Neural crest cell (in vitro differentiated cells): ENCODE measurements around the gene PEPD. TPM values are rescaled to one million over a fixed set of nuclear protein-coding genes. Genes with fewer than 3 reads are reported as not detected.
A peak's percentile ranks its signal among the peaks of the same experiment; 100 is the strongest.

Experiments used
- DNase-seq: peaks from one replicate; pipeline ENCODE4 v3.0.0; 2021; ENCODE audit warnings: low read depth, mixed read lengths, low spot score
- H3K27ac Mint-ChIP-seq: one replicate; pipeline ENCODE4 v1.8.0; 2021; ENCODE audit warnings: mild to moderate bottlenecking, mixed read lengths; ENCODE audit not compliant: unreplicated experiment
- H3K27me3 Mint-ChIP-seq: 2 replicates; pipeline ENCODE4 v1.8.0; 2021; ENCODE audit warnings: low read depth, mild to moderate bottlenecking, mixed read lengths
- H3K36me3 Mint-ChIP-seq: 2 replicates; pipeline ENCODE4 v1.8.0; 2021; ENCODE audit warnings: low read depth, mild to moderate bottlenecking, mixed read lengths
- H3K4me1 Mint-ChIP-seq: 2 replicates; pipeline ENCODE4 v1.8.0; 2021; ENCODE audit warnings: mixed read lengths
- H3K4me3 Mint-ChIP-seq: one replicate; pipeline ENCODE4 v1.8.0; 2021; ENCODE audit warnings: mild to moderate bottlenecking, mixed read lengths
- H3K9me3 Mint-ChIP-seq: 2 replicates; pipeline ENCODE4 v1.8.0; 2021; ENCODE audit warnings: mixed read lengths
- CTCF ChIP-seq: fragments of 200-600 bp; sonication (generic); conservative IDR thresholded peaks from 2 replicates; pipeline ENCODE4 v1.5.0; 2021; ENCODE audit warnings: antibody characterized with exemption, mild to moderate bottlenecking
- total RNA-seq: library from RNA; stranded (reverse); gene quantifications from 2 replicates; pipeline ENCODE4 v1.2.1, GENCODE V29; 2021

PEPD gene
- total RNA-seq, 1 donor from 2014 or later, result 39.0 TPM

- Mint-ChIP-seq H3K4me3 (peak overlapping the region; percentile 42), H3K27me3 (no peaks in the 10 kb centered on the region), H3K27ac (no peak overlapping the region), H3K4me1 (peaks cover 56% of the 10 kb centered on the region), H3K36me3 (peaks cover 4% of the 10 kb centered on the region), H3K9me3 (no peaks in the 10 kb centered on the region)
- DNase-seq, result no peak
- no peak for TF ChIP-seq CTCF
These were observed 143.8 kb downstream of the PEPD start for GRCh38 chr19:33377586-33378475.

GRCh38 chr19:33376941-33377557 is 144.5 kb downstream of the PEPD start:
- no peak for TF ChIP-seq CTCF
- Mint-ChIP-seq H3K27ac (no peak overlapping the region), H3K27me3 (no peaks in the 10 kb centered on the region), H3K36me3 (peaks cover 4% of the 10 kb centered on the region), H3K4me1 (peaks cover 55% of the 10 kb centered on the region), H3K4me3 (peak overlapping the region; percentile 32), H3K9me3 (no peaks in the 10 kb centered on the region)
- DNase-seq, result no peak

- no peaks in the 10 kb centered on the region for H3K27me3 Mint-ChIP-seq
- peak overlapping the region; percentile 92 for H3K4me3 Mint-ChIP-seq
- no peak for DNase-seq
- no peaks in the 10 kb centered on the region for H3K9me3 Mint-ChIP-seq
- H3K27ac Mint-ChIP-seq, result no peak overlapping the region
- H3K36me3 Mint-ChIP-seq, result peaks cover 4% of the 10 kb centered on the region
- TF ChIP-seq CTCF, result no peak
- H3K4me1 Mint-ChIP-seq, result peaks cover 50% of the 10 kb centered on the region
These were observed 145.2 kb downstream of the PEPD start for GRCh38 chr19:33376423-33376822.

- H3K4me1 Mint-ChIP-seq, result peaks cover 50% of the 10 kb centered on the region
- no peaks in the 10 kb centered on the region for H3K9me3 Mint-ChIP-seq
- H3K27ac Mint-ChIP-seq, result no peak overlapping the region
- peak overlapping the region; percentile 92 for H3K4me3 Mint-ChIP-seq
- H3K36me3 Mint-ChIP-seq, result peaks cover 4% of the 10 kb centered on the region
- TF ChIP-seq CTCF, result no peak
- no peak for DNase-seq
- H3K27me3 Mint-ChIP-seq, result no peaks in the 10 kb centered on the region
These were observed 145.8 kb downstream of the PEPD start for GRCh38 chr19:33375837-33376159.

GRCh38 chr19:33375156-33375836 is 146.3 kb downstream of the PEPD start:
- no peak for TF ChIP-seq CTCF
- Mint-ChIP-seq H3K4me1 (peaks cover 50% of the 10 kb centered on the region), H3K27me3 (no peaks in the 10 kb centered on the region), H3K27ac (no peak overlapping the region), H3K9me3 (no peaks in the 10 kb centered on the region), H3K36me3 (peaks cover 4% of the 10 kb centered on the region), H3K4me3 (peak overlapping the region; percentile 92)
- DNase-seq, result no peak
